Urothelium cell line (cell line): ENCODE results near the gene CCL15.
"Not testable (repeated sequence)": the region's sequence is repeated elsewhere in the genome, so short reads cannot be mapped to it uniquely, and the experiment has no call there.

Experiments
- DNase-seq: peaks from one replicate; pipeline ENCODE4 v3.0.0; 2011; ENCODE audit warnings: low spot score, mixed read lengths
- FAIRE-seq: peaks from 2 replicates; lab custom pipeline; 2011; peaks lifted over from hg19 to GRCh38; lab: Jason Lieb, UNC

The CCL15 gene

GRCh38 chr17:36001110-36001771 is at the start of gene CCL15:
Gene CCL15, minus strand, starts transcription at chr17:36001553. Its CDS starts 61 bp downstream, at chr17:36001492.
- FAIRE-seq (no peak), DNase-seq (no peak)

GRCh38 chr17:36049643-36050042 is 48.3 kb upstream of the CCL15 start:
- FAIRE-seq (no peak), DNase-seq (no peak)

- DNase-seq: no peak
- no peak for FAIRE-seq
Measured at GRCh38 chr17:36048066-36048465, 46.7 kb upstream of the CCL15 start.

- DNase-seq: no peak
- FAIRE-seq: no peak
Measured at GRCh38 chr17:36036235-36036634, 34.9 kb upstream of the CCL15 start.

GRCh38 chr17:36034127-36034526 is 32.8 kb upstream of the CCL15 start:
- DNase-seq (no peak), FAIRE-seq (no peak)

- FAIRE-seq (no peak), DNase-seq (no peak)
Measured at GRCh38 chr17:36030956-36031355, 29.6 kb upstream of the CCL15 start.

GRCh38 chr17:36027761-36028160 is 26.4 kb upstream of the CCL15 start:
- no peak for DNase-seq
- FAIRE-seq: no peak

- FAIRE-seq (no peak), DNase-seq (no peak)
Measured at GRCh38 chr17:36024106-36024869, 22.9 kb upstream of the CCL15 start.

- DNase-seq (no peak), FAIRE-seq (no peak)
Measured at GRCh38 chr17:36019423-36019822, 18.1 kb upstream of the CCL15 start.

- DNase-seq (no peak), FAIRE-seq (no peak)
Measured at GRCh38 chr17:36017799-36018198, 16.4 kb upstream of the CCL15 start, which contains the start of gene CCL23. Gene CCL23, minus strand, starts transcription at chr17:36017972. Its CDS starts 75 bp downstream, at chr17:36017897.

GRCh38 chr17:36016555-36016954 is 15.2 kb upstream of the CCL15 start:
- DNase-seq: no peak
- FAIRE-seq: no peak

- not testable (repeated sequence) for FAIRE-seq, DNase-seq
Measured at GRCh38 chr17:36015895-36016294, 14.5 kb upstream of the CCL15 start.

- FAIRE-seq (no peak), DNase-seq (no peak)
Measured at GRCh38 chr17:36014946-36015345, 13.6 kb upstream of the CCL15 start.

GRCh38 chr17:36011201-36011600 is 9.8 kb upstream of the CCL15 start:
- DNase-seq: no peak
- no peak for FAIRE-seq

- DNase-seq (no peak), FAIRE-seq (no peak)
Measured at GRCh38 chr17:36008998-36009665, 7.8 kb upstream of the CCL15 start.

- no peak for DNase-seq
- no peak for FAIRE-seq
Measured at GRCh38 chr17:36004594-36005108, 3.3 kb upstream of the CCL15 start.

GRCh38 chr17:36002631-36003030 is 1.3 kb upstream of the CCL15 start:
- DNase-seq (no peak), FAIRE-seq (no peak)

GRCh38 chr17:36001862-36002603 is 680 bp upstream of the CCL15 start:
- DNase-seq: no peak
- FAIRE-seq: no peak

GRCh38 chr17:36000732-36001109 is 632 bp downstream of the CCL15 start:
- no peak for FAIRE-seq
- DNase-seq: no peak

GRCh38 chr17:35998756-35999155 is 2.6 kb downstream of the CCL15 start:
- FAIRE-seq (no peak), DNase-seq (no peak)

- no peak for DNase-seq
- FAIRE-seq: no peak
Measured at GRCh38 chr17:35998018-35998545, 3.3 kb downstream of the CCL15 start.
